IPS-11a (cell line): ENCODE data around the gene PDE11A.
"Not testable (repeated sequence)": the region's sequence is repeated elsewhere in the genome, so short reads cannot be mapped to it uniquely, and the experiment has no call there.

Experiments
- H3K4me3 ChIP-seq: one replicate; pipeline ENCODE4 v1.5.1; 2013; ENCODE audit warnings: low read depth, low read length, control low read depth

Gene PDE11A

GRCh38 chr2:178072383-178073301, at the start of gene PDE11A:
Gene PDE11A, minus strand, starts transcription at chr2:178072777. Its CDS starts 340 bp downstream, at chr2:178072437.
- H3K4me3 ChIP-seq: peak within 1 kb of the TSS; percentile 68

- H3K4me3 ChIP-seq: no peak overlapping the region
Measured at GRCh38 chr2:178119179-178119922, 46.8 kb upstream of the PDE11A start.

DNA sequence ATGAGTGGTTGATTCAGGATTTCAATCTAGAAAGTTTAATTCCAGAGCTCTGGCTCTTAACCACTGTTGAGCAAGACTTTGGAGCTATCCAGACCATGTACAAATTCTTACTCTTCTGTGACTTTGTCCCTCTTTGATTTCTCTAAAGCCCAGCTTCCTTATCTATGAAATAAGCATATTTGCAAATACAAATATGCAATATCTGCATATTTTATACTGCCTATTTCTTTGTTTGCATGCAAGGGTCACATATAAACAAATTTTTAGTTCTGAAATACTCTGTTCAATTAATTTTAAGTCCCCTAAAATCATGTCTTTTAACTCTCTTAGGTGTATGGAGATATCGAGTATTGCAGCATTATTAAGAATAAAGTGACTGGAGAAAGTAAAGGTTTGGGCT, 45.1 kb upstream of the PDE11A start:
- H3K4me3 ChIP-seq: no peak overlapping the region

- no peak overlapping the region for H3K4me3 ChIP-seq
Measured at GRCh38 chr2:178115271-178115670, 42.7 kb upstream of the PDE11A start.

DNA sequence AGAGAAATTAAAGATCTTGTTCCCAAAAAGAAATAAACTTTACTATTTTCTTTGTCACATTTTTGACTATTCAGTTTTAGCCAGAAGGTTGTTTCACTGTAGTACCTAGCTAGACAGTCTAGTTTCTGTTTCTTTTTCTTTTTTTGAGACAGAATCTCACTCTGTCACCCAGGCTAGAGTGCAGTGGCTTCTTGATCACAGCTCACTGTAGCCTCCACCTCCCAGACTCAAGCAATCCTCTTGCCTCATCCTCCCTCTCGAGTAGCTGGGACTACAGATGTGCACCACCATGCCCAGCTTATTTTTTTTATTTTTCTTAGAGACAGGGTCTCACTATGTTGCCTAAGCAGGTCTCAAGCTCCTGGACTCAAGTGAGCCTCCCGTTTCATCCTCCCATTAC, 41.9 kb upstream of the PDE11A start:
- no peak overlapping the region for H3K4me3 ChIP-seq

DNA sequence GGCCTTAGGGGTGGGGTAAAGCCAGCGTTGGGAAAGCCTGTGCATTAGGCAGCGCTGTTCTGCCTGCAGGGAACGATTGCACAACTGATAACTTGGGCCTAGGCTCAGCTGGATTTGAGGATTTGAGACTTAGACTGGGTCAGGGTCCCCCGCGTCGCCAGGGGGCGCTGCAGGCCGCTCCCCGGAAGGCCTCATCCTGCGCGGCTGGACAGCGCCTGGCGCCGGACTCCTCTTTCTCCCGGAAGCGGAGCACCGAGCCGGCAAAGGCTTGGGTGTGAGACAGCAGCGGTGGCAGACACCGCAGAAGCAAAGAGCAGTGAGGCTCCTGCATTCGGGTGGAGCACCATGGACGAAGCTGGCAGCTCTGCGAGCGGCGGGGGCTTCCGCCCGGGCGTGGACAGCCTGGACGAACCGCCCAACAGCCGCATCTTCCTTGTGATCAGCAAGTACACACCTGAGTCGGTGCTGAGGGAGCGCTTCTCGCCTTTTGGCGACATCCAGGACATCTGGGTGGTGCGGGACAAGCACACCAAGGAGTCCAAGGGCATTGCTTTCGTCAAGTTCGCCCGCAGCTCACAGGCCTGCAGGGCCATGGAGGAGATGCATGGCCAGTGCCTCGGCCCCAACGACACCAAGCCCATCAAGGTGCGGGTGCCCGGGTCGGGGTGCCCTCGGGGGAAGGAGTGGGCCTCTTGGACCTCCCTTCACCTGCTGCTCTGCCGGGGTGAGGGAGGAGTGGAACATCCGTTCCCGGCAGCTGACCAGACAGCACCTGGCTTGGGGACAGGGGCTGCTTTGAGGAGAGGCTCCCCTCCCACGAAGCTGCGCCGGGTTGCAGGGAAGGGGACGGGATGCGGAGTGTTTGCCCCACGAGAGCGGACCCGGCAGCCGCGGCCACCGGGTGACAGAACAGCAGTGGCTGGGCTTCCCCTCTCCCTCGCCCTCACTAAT, 39.9 kb upstream of the PDE11A start, which contains the start of gene RBM45:
Gene RBM45, plus strand, starts transcription at position 236 of the 951 bp plus-strand sequence. Its CDS starts 110 bp downstream, at position 346.
- H3K4me3 ChIP-seq: peak within 1 kb of the TSS; percentile 94

- H3K4me3 ChIP-seq: no peak overlapping the region
Measured at GRCh38 chr2:178111743-178112142, 39.2 kb upstream of the PDE11A start.

DNA sequence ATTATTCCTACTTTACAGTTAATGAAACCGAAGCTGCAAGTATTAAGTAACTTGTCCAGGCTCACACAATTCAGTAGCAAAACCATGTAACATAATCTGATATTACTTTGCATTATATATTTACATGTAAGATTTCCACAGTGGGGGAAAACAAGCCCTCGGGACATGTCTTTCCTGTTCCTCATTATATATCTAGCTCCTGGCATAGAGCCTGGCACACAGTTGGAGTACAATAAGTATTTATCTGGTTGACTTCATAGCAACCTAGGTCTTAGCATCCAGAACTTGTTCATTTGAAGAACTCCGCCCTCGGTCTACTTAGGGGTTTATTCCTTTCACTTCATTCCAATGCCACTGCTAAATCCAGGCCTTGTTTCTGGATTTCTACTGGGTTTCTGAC, 38.1 kb upstream of the PDE11A start:
- H3K4me3 ChIP-seq: no peak overlapping the region

- no peak overlapping the region for H3K4me3 ChIP-seq
Measured at GRCh38 chr2:178109813-178110212, 37.2 kb upstream of the PDE11A start.

DNA sequence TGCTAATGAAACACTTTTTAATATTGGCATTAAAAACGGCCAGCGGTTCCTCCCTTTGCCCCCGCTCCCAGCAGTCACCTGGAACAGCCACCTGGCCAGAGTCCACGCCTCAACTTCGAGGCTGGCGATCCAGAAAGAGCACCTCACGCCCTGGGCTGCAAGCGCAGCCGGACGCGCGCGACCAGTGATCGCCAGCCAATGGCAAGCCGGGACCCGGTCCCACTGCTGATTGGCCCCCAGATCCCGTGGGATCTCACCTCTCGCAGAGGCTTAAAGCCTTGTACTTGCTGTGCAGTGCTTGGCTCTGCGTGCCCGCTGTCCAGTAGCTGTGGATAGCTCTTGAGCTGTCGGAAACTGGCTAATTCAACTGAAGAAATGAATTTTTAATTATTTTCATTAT, 35.6 kb upstream of the PDE11A start:
- H3K4me3 ChIP-seq: no peak overlapping the region

GRCh38 chr2:178106053-178106452, 33.5 kb upstream of the PDE11A start:
- no peak overlapping the region for H3K4me3 ChIP-seq

GRCh38 chr2:178105566-178105965, 33.0 kb upstream of the PDE11A start:
- no peak overlapping the region for H3K4me3 ChIP-seq

GRCh38 chr2:178101321-178102079, 28.9 kb upstream of the PDE11A start:
- no peak overlapping the region for H3K4me3 ChIP-seq

- no peak overlapping the region for H3K4me3 ChIP-seq
Measured at GRCh38 chr2:178093471-178093870, 20.9 kb upstream of the PDE11A start.

- H3K4me3 ChIP-seq: no peak overlapping the region
Measured at GRCh38 chr2:178088774-178089270, 16.2 kb upstream of the PDE11A start.

- H3K4me3 ChIP-seq: no peak overlapping the region
Measured at GRCh38 chr2:178084273-178084672, 11.7 kb upstream of the PDE11A start.

GRCh38 chr2:178082408-178083045, 9.9 kb upstream of the PDE11A start:
- no peak overlapping the region for H3K4me3 ChIP-seq

- H3K4me3 ChIP-seq: not testable (repeated sequence)
Measured at GRCh38 chr2:178079279-178079678, 6.7 kb upstream of the PDE11A start.

- no peak overlapping the region for H3K4me3 ChIP-seq
Measured at GRCh38 chr2:178076130-178076529, 3.6 kb upstream of the PDE11A start.
